NCI-H1930 (cell line): ENCODE results near the gene MEIOC.
A peak's percentile ranks its signal among the peaks of the same experiment; 100 is the strongest.
"Not testable (repeated sequence)": the region's sequence is repeated elsewhere in the genome, so short reads cannot be mapped to it uniquely, and the experiment has no call there.

Experiments
- DNase-seq, 2 experiments: peaks; one replicate each; lab custom pipeline; 2025; lab: John Stamatoyannopoulos, UW

MEIOC gene

GRCh38 chr17:44647736-44648135, 8.5 kb upstream of the MEIOC start:
- no peak for DNase-seq

- DNase-seq = no peak
These were observed 7.3 kb upstream of the MEIOC start for GRCh38 chr17:44648963-44649362.

GRCh38 chr17:44651228-44651627, 5.0 kb upstream of the MEIOC start:
- DNase-seq = no peak

GRCh38 chr17:44652727-44653126, 3.5 kb upstream of the MEIOC start:
- DNase-seq = no peak

- DNase-seq = no peak
These were observed 2.9 kb upstream of the MEIOC start for GRCh38 chr17:44653384-44653783.

GRCh38 chr17:44653954-44654353, 2.3 kb upstream of the MEIOC start:
- DNase-seq = no peak

GRCh38 chr17:44661835-44662234, 5.6 kb downstream of the MEIOC start:
- DNase-seq = no peak

- no peak for DNase-seq
These were observed 6.8 kb downstream of the MEIOC start for GRCh38 chr17:44663095-44663494.

GRCh38 chr17:44664867-44665266, 8.6 kb downstream of the MEIOC start:
- DNase-seq = no peak

- DNase-seq = no peak
These were observed 9.7 kb downstream of the MEIOC start for GRCh38 chr17:44666006-44666405.

- no peak for DNase-seq
These were observed 16.3 kb downstream of the MEIOC start for GRCh38 chr17:44672479-44673093.

- DNase-seq = no peak
These were observed 17.6 kb downstream of the MEIOC start for GRCh38 chr17:44673893-44674292.

GRCh38 chr17:44677136-44677535, 20.9 kb downstream of the MEIOC start:
- DNase-seq = no peak

GRCh38 chr17:44683303-44683702, 27.0 kb downstream of the MEIOC start:
- DNase-seq = not testable (repeated sequence)

GRCh38 chr17:44687756-44688155, 31.5 kb downstream of the MEIOC start:
- DNase-seq = no peak

- DNase-seq = no peak
These were observed 31.9 kb downstream of the MEIOC start for GRCh38 chr17:44688200-44688599.

- DNase-seq = no peak
These were observed 32.6 kb downstream of the MEIOC start for GRCh38 chr17:44688675-44689476.

GRCh38 chr17:44689477-44690217, 33.4 kb downstream of the MEIOC start, which contains the start of gene CCDC43:
Gene CCDC43, minus strand, starts transcription at chr17:44689776. Its CDS starts 23 bp downstream, at chr17:44689753.
- DNase-seq = peak; percentile 74 to 87

- not testable (repeated sequence) for DNase-seq
These were observed 34.6 kb downstream of the MEIOC start for GRCh38 chr17:44690746-44691306.

GRCh38 chr17:44693609-44694008, 37.3 kb downstream of the MEIOC start:
- no peak for DNase-seq

GRCh38 chr17:44700288-44700687, 44.0 kb downstream of the MEIOC start:
- not testable (repeated sequence) for DNase-seq

- DNase-seq = no peak
These were observed 51.6 kb downstream of the MEIOC start for GRCh38 chr17:44707755-44708400.
